GM18873 (cell line): ENCODE measurements around the gene RARB.

Experiments
- ATAC-seq: cut with Tn5 transposase; IDR thresholded peaks from one replicate; pipeline ENCODE4 v1.9.1; 2021; ENCODE audit warnings: mild to moderate bottlenecking, moderate library complexity, moderate number of reproducible peaks; ENCODE audit not compliant: unreplicated experiment, low FRiP score

RARB gene

DNA sequence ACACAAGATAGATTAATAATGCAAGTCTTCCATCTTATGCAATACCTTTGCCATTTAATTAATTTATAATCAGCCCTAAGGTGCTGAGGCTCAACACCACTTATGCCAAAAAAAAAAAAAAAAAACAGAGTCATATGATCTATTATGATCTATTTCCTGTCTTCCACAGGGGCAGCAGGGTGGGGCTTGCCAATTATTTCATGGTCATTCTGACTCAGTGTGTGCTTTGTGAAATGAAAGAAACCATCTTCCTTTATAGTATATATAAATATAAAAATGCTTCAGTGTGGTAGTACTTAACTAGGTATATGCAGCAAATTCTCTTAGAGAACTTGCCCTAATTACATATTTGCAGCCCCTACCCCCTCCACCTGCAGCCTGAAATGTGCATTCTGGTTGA, 7.2 kb upstream of the RARB start:
- no peak for ATAC-seq

- no peak for ATAC-seq
Observed at GRCh38 chr3:25421747-25422146, 6.3 kb upstream of the RARB start.

- ATAC-seq, result no peak
Observed at GRCh38 chr3:25423780-25424588, 4.1 kb upstream of the RARB start.

DNA sequence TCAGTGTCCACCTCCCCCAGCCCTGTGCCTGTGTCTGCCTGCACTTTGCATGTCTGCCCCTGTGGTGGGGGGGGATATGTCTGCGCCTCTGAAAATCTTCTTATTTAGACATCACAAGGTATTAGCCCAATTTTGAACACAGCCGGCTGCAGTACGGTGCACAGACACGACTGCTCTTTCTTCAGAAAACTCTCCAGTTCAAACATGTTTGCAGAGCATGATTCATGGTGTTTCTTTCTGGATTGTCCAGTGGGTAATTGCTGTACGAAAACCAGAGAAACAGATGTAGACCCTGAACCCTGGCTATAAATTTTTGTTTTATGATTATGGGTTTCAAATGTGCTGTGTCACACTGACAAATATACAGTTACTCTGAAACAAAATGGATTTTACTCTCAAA, 3.4 kb upstream of the RARB start:
- no peak for ATAC-seq

- no peak for ATAC-seq
Observed at GRCh38 chr3:25426408-25426807, 1.7 kb upstream of the RARB start.

GRCh38 chr3:25427155-25427554, 908 bp upstream of the RARB start:
- no peak for ATAC-seq

- ATAC-seq, result no peak
Observed at GRCh38 chr3:25427563-25427941, 511 bp upstream of the RARB start.

GRCh38 chr3:25428789-25429335, 799 bp downstream of the RARB start:
- ATAC-seq, result no peak

GRCh38 chr3:25429361-25430286, 1.6 kb downstream of the RARB start:
- no peak for ATAC-seq

DNA sequence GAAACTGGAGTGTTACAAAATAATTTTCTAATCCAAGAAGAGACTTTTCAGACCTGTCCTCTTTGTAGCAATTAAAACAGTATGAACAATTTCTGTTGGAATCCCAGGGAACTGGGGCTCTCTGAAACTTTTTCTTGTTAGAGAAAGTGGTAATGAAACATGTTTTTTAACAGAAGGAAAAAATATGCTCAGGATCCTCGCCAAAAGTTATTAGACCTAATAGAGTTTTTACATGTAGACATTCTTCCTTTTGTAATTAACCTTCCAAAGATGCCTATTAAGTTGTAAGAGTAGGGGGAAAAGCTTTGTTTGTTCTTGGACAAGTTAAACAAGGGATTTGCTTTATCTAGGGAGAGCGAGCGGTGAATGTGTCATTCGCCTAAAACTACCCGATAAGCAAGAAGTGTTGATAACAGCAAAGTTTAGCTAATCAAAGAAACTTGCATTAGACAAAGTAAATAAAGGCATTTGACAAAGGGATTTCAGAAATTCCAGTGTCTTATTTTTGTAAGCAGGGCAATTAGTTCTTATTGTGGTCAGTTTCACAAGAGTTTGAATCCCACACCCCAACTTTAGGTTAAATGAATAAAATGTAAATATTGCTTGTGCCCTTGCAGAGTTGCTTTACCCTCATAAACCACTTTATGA, 2.3 kb downstream of the RARB start:
- no peak for ATAC-seq

DNA sequence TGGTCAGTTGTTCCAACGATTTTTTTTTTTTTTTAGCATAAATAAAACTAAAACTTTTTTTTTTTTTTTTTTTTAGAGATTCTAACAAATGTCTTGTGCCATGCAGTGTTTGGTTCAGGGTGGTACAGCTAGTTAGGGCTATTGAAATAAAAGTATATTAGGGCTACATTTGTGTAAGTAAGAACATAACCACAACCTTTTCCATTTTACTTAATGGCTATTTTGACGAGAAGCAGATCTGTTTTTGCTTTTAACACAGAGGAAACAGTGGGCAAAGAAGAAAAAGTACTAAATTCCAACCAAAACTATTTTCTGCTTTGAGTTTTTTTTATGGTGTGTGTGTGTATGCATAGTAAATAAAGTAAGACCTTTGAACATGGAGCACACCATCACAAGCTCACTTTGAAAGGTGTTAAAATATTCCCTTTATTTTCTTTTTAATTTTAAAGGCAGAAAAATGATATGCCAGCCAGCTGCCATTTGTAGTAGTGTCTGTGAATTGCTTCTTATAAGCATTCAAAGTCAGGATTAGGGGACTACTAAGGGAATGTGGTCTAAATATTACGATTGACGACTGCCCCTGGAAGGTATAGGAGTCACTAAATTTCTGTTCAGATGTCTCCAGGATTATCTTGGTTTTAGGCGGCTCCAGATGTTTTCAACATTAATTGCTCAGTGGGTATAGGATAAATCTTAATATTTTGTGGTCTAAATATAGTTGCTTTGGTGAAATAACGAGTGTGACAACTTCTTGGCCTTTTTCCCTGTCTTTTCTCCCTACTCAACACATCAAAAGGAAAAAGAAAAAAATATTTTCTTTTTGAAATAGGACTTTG, 3.1 kb downstream of the RARB start:
- no peak for ATAC-seq

DNA sequence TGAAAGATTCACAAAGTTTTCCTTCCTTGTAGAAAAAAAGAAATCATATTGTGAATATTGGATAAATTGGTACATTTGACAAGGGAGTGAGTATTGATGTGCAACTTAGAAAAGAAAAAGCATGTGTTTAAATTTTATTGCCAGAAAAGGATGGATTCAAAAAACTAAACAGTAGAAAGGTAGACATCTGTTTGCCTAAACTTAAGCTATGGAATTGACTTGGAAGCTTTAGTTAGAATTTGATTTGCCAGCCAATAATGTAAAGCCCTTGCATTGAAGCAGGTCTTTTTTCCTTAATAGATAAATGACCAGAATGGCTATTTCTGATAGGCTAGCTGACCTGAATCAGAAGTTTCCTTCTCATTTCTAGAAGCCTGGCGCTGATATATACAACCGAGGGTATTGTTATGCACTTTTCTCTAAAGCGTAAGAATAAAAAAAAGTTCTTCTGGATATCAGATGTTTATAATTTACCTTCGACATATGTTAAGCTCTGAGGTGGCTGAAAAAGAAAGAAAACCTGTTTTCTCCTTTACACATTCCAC, 4.2 kb downstream of the RARB start:
- no peak for ATAC-seq

DNA sequence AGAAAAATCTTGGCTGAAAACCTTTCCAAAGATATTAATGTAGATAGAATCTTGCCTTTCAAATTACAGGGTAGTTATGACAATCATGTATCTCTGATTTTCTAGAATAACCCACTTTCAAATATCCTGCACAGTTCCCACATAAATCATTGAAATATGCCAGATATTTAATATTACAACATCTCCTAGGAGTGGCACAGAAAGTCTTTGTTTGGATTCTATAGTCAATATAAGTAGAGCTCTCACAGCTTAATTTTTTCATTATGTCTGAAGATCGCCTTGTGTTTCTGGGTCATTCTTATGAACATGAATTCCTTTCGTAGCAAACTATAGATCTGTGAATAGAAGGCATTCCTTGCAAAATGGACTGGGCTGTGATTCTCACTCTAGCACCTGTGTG, 5.0 kb downstream of the RARB start:
- no peak for ATAC-seq

- no peak for ATAC-seq
Observed at GRCh38 chr3:25433868-25434267, 5.8 kb downstream of the RARB start.

DNA sequence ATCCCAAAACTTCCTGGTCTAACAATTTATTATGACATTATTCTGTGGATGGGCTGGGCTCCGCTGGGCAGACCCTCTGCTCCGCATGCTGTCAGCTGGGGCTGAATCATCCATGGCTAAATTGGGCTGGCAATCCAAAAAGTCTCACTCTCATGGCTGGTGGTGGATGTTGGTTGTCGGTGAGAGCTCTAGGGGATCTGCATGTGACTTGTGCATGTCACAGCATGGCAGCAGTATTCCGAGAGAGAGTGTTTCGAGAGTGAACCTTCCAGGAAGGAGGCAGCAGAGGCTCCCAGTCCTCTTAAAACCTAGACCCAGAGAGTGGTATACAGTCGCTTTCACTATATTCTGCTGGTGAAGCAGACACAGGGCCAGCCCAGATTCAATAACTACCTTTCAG, 9.9 kb downstream of the RARB start:
- no peak for ATAC-seq

GRCh38 chr3:25438791-25439555, 10.9 kb downstream of the RARB start:
- no peak for ATAC-seq

DNA sequence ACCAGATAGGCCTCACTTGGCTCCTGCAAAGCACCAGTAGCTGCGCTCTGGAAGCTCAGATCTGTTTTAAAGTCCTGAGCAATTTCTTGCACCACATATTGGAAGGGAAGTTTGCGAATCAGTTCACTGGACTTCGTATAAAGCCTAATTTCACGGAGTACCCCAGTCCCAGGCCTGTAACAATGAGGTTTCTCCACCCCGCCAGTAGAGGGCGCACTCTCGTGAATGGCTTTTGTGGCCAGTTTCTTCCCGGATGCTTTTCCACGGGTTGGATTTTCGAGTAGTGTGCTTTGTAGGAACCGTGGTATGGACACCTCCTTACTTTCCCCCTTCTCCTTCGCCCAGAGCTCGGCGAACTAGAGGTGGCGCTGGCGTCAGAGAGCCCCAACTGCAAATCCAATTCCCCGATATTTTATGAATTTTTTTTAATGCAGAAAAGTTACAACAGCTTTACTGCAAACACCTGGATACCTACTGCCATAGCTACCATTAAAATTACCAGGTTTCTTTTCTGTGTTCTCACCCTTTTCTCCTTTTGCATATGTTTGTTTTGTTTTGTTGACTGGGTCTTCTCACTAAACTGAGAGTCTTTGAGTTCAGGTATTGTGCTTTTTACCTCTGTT, 13.3 kb downstream of the RARB start:
- ATAC-seq, result no peak

DNA sequence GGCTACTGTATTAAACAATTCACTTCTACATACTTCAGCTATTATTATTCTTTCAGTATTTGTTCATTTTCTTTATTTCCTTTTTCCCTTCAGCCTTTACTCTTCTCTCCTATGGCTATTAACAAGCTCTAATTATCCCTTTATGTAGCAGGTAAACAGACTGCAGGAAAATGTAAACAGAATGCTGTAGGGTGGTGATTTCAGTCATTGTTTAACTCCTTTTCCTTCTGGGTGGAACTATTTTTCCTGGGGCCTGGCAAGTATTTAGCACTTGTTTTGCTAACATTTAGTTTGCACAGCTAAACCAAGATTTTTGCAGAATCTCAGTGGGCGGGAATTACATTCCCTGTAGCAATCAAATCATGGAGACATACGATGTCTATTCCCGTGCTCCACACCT, 14.4 kb downstream of the RARB start:
- ATAC-seq, result no peak

GRCh38 chr3:25444273-25444672, 16.2 kb downstream of the RARB start:
- no peak for ATAC-seq
